HG03045 (cell line): ENCODE data around the gene FAN1.

Experiments
- ATAC-seq: cut with Tn5 transposase; IDR thresholded peaks from one replicate; pipeline ENCODE4 v1.9.1; 2021; ENCODE audit warnings: mild to moderate bottlenecking, moderate library complexity; ENCODE audit not compliant: unreplicated experiment

FAN1 gene

GRCh38 chr15:30919877-30920550 is 16.3 kb downstream of the FAN1 start:
- ATAC-seq: no peak

- no peak for ATAC-seq
These were observed 17.4 kb downstream of the FAN1 start for GRCh38 chr15:30921106-30921505.

- ATAC-seq: no peak
These were observed 18.2 kb downstream of the FAN1 start for GRCh38 chr15:30921781-30922479.

- ATAC-seq: no peak
These were observed 19.0 kb downstream of the FAN1 start for GRCh38 chr15:30922480-30923311.

DNA sequence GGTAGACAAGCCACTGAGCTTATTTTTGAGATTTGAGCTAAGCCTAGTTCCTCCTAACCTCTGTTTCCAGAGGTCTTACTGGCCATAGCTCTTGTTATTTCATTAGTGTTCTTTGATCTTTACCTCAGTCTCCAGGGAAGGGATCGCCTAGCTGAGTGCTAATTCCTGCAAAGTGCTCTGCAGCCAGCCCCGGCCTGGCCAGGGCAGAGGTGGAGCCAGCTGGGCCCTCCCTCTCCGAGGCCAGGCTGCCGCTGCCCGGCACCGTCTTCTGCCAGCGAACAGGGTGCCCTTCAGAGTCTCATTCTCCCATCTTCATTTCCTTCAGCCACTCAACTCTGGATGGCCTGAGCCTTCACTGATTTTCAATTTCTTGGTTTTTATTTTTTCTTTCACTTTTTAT is 19.7 kb downstream of the FAN1 start:
- ATAC-seq: no peak

DNA sequence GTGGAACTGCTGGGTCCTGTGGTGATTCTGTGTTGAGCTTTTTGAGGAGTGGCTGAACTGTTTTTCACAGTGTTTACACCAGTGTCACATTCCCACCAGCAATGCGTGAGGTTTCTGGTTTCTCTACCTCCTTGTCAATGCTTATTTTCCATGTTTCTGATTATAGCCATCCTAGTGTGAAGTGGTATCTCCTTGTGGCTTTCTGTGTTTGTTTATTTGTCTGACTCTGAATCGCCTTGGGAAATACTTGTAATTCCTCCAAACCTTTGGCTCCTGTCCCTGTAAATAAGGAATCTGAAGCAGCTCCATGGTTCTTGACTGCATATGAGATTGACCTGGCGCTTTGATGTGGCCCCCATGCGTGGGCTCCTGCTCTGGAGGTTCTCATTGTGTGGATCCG is 20.6 kb downstream of the FAN1 start:
- no peak for ATAC-seq

- ATAC-seq: no peak
These were observed 22.0 kb downstream of the FAN1 start for GRCh38 chr15:30925686-30926085.

DNA sequence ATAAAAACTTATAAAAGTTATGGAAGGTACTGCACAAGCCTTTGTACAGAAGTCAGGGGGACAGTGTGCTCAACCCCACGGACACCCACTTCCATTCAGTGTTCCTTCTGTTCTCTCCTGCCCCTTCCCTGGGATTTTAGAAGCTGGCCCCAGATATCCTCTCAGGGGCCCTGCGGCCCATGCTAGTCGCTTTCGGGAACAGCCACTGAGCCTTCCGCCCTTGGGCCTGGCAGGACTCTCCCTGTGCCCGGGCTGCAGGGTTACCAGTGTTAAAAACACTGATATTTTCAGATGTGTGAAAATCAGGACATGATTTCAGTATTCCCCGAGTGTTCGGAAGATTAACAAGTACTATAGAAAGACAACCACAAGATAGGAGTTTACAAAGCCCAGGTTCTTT is 22.4 kb downstream of the FAN1 start:
- no peak for ATAC-seq

GRCh38 chr15:30927148-30927761 is 23.5 kb downstream of the FAN1 start:
- ATAC-seq: no peak

- ATAC-seq: no peak
These were observed 24.4 kb downstream of the FAN1 start for GRCh38 chr15:30928076-30928475.

DNA sequence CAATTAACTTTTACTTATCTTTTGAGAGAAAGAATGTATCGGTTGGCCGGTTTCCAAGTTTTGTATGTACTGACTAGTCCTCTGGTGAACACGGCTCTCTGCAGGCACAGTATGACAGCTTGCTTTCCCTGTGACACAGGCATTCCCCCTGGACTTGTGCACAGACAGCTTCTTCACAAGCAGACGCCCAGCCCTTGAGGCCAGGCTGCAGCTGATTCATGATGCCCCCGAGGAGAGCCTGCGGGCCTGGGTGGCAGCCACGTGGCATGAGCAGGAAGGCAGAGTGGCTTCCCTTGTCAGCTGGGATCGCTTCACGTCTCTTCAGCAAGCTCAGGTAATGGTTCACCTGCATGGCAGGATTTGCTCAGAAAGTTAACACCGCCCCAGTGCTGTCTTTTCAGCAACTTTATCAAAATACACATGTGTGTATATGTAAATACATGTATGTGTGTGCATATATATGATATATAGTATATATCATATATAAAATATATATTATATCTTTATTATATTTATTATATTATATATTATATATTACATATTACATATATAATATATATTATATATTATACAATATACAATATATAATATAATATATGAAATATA is 25.5 kb downstream of the FAN1 start:
- ATAC-seq: no peak

GRCh38 chr15:30929982-30930381 is 26.3 kb downstream of the FAN1 start:
- no peak for ATAC-seq

GRCh38 chr15:30930422-30930821 is 26.7 kb downstream of the FAN1 start:
- no peak for ATAC-seq

GRCh38 chr15:30933293-30933692 is 29.6 kb downstream of the FAN1 start:
- ATAC-seq: no peak

DNA sequence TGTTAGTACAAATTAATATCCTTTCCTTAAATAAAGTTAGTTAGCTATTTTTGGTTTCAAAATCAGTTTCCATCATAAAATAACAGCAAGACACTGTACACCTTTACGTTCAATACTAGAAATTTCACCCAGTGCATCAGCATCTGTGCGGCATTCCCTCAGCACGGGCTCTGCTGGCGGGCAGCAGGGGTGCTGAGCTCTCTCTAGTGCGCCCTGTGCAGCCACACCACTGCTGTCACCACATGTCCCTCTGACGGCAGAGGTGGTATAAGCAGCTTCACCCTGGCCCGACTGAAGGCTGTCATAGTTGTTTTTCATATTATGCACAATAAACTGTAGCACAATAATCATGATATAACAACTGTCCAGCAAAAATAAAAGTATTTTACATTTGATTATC is 35.4 kb downstream of the FAN1 start:
- ATAC-seq: no peak

GRCh38 chr15:30940359-30940758 is 36.6 kb downstream of the FAN1 start:
- ATAC-seq: no peak

- no peak for ATAC-seq
These were observed 37.8 kb downstream of the FAN1 start for GRCh38 chr15:30941520-30941919.

- no peak for ATAC-seq
These were observed 40.1 kb downstream of the FAN1 start for GRCh38 chr15:30943654-30944335.

DNA sequence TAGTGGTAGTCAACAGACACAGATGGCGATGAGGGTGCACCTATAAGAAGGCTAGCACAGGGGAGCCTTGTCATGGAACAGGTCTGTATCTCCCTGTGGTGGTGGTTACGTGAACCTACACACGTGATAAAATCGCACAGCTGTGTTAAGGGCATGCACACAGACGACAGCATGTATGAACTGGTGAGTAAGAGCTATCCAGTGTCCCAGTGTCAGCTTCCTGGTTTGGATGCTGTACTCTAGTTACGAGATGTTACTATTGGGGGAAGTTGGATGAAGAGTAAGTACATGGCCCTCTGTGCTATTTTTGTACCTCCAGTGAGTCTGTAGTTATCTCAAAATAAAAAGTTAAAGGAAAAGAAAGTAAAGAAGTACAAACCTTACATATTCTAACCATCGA is 49.5 kb downstream of the FAN1 start:
- ATAC-seq: no peak

GRCh38 chr15:30953731-30954378 is 50.1 kb downstream of the FAN1 start:
- ATAC-seq: no peak
